ENCODE data around the gene SPEN.
A peak's percentile ranks its signal among the peaks of the same experiment; 100 is the strongest.

- TF ChIP-seq CTCF (IDR thresholded peaks at IDR 0.05) = peak in 1 of 4 donors; percentile 15
- TF ChIP-seq POLR2A (IDR thresholded peaks at IDR 0.05) = no peak
Measured at GRCh38 chr1:15975358-15975804, 127.9 kb downstream of the SPEN start.
